ENCODE data around the gene AGTR1.

AGTR1 gene

DNA sequence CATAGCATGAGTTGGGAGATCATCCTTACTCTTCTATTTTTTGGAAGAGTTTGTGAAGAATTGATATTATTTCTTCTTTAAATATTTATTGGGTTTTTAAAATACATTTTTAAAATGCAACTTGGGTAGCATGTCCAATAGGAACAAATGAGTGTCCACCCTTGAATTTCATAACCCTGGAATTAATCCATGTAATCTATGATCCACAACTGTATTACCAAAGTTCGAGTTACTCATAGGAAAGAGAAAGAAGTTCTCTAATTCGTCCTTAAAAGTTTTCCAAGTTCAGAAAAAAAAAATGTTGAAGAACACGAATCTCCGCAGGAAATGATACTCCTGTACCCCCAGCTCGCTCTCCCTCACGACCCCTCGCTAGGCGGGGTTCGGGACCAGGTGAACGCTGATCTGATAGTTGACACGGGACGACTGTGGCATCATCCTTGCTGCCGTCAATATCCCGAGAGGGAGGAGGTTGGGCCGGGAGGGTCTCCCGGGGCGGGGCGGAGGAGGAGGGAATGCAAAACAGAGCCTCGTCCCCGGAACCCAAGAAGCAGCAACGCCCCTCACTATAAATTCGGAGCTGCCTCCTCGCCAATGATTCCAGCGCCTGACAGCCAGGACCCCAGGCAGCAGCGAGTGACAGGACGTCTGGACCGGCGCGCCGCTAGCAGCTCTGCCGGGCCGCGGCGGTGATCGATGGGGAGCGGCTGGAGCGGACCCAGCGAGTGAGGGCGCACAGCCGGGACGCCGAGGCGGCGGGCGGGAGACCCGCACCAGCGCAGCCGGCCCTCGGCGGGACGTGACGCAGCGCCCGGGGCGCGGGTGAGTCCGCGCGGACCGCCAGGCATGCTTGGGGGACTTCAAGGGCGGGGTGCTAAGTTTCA, at the start of gene AGTR1:
Gene AGTR1 (plus strand): TSS at position 598 of the 884 bp plus-strand sequence. CDS start 43,133 bp downstream, outside the sequence.
- peak; percentile 40 for DNase-seq (ENCODE audit: low spot score)

DNA sequence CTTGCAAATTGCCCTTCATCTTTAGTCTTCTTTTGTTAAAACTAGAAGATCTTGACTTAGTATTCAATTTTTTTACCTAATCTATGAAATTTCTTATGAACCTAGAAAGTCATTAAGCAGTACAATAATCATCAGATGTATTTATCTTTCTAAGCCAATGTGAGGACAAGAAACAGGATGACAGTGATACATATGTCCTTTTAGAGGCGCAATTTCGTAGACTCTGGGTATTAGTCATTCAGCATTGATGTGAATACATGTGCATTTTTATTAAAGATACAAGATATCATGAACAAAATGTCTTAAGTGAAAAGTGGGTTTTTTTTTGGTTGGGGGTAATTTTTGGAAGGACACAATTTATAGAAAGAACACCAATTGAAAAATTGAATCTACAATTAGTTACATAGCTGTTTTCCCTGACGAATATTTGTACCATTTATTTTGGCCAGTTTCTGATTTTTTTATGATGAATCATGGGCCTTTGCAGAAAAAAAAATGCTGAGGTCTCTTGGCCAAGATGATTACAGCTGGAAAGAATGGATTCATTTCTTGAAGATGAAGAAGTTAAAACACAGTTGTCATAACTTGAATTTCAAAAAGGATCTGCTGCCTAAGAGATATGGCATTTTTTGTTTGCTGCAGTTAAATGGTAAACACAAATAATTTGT, 48.9 kb upstream of the AGTR1 start:
- DNase-seq (ENCODE audit: low spot score), result peak; percentile 28

DNA sequence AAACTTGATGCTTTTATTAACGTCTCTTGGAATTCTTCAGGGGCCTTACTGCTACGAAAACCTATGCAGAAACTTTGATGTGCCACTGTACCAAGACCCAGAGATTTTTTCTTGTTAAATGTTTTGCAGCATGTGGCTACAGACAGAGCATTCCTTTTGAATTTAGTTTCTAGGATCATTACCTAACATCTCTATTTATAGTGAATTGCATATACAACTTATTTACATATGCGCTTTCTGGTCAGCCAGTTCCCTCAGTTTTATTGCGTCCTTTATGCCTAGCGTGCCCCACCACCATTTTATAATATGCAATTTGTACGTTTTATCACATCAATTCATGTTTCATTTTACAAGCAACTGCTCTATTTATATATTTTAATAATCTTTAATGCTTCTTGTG, 46.2 kb upstream of the AGTR1 start:
- no peak for DNase-seq (ENCODE audit: low spot score)

DNA sequence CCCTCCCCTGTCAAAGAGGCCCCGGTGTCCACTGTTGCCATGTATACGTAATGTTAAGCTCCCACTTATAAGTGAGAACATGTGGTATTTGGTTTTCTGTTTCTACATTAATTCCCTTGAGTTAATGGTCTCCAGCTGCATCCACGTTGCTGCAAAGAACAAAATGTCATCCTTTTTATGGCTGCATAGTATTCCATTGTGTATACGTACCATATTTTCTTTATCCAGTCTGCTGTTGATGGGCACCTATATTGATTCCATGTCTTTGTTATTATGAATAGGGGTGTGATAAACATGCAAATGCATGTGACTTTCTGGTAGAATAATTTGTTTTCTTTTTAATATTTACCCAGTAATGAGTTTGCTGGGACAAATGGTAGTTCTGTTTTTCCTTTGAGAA, 43.3 kb upstream of the AGTR1 start:
- no peak for DNase-seq (ENCODE audit: low spot score)

DNA sequence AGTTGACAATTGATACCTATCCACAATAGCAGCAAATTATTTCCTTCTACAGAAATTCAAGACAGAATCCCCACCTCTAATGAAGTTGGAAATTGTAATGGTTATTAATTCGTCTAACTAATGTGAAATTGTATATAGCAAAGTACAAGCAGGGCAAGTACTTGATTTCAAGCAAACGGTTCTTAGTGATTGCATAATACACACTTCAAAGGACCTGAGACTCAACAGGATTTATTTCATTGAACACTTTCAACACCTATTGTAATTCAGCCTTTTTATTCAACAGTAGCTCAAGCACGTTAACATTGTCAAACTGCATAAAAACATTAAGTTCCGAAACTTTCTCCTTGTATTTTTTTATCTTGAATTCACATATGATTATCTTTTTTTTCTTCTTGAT, 40.2 kb upstream of the AGTR1 start:
- DNase-seq (ENCODE audit: low spot score), result no peak

DNA sequence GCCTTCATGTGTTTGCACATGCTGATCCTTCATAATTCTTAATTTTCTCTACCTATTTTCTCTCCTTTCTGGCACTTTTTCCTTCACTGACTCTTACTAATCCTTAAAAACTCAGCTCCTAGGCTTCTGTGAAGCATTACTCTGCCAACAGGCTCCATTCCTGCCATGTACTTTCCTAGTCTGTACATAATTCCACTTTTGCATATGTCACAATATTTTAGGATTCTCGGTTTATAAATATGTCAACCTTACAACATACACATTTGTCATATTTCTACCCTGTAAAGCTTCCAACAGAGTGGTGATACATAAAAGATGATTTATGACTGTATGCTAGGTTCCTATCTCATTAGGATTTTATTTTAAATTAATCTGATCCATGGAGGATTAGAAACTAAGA, 38.2 kb upstream of the AGTR1 start:
- no peak for DNase-seq (ENCODE audit: low spot score)

DNA sequence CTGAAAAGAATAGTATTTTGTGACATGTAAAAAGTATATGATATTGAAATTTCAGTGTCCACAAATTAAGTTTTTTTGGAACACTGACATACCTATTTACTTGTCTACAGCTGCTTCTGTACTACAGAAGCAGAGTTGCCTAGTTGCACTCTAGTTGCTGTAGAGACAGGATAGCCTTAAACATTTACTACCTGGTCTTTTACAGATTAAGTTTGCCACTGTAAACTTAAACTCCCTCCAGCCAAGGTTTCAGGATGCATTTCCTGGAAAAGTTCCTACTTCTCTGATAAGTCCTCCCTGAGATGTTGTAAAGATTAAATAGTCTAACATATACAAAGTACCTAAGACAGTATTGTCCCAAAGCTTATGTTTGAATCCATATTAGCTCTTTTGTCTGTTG, 17.4 kb upstream of the AGTR1 start:
- no peak for DNase-seq (ENCODE audit: low spot score)

DNA sequence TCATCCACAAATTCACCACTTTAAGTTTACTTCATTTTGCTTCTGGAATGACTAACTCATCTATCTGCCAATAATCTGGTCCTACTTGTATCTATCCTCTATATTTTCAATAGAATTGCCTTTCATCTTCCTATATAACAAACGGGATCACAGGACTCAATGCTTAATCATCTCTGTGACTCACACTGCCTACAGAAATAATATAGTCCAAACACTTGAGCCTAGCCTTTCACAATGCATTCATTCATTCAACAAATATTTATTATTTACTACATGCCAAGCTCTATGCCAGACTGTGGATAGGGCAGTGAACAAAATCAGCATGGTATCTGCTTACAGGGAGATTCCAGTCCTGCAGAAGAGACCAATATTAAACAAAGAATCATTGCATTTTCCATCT, 16.6 kb upstream of the AGTR1 start:
- DNase-seq (ENCODE audit: low spot score), result no peak

DNA sequence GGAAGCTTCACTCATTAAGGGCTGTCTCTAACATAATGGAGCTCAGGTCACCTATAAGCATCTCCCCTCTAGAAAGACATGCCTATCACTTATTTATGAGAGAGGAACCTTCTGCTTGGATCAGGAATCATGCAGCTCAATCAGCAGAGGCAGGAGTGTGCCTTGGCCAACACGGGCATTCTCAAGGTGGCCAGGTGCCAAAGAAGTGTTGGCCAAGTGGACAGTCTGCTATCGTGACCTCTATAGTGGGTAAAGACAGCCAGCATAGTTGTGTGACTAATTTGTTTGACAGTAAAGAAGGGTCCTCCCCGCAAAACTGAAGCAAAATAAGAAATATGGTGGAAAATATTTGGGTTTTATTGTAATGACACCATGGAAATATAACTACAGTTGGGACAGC, 14.7 kb upstream of the AGTR1 start:
- DNase-seq (ENCODE audit: low spot score), result no peak

DNA sequence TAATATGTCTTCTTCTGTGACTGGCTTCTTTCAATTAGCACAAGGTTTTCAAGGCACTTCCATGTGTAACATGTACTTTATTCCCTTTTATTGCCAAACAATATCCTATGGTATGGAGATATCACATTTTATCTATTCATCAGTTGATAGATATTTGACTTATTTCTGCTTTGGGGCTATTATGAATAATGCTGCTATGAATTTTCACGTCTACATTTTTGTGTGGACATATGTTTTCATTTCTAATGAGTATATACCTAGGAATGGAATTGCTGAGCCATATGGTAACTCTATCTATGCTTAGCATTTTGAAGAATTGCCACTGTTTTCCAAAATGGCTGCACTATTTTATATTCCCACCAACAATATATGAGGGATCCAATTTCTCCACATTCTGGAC, 3.6 kb upstream of the AGTR1 start:
- DNase-seq (ENCODE audit: low spot score), result no peak

DNA sequence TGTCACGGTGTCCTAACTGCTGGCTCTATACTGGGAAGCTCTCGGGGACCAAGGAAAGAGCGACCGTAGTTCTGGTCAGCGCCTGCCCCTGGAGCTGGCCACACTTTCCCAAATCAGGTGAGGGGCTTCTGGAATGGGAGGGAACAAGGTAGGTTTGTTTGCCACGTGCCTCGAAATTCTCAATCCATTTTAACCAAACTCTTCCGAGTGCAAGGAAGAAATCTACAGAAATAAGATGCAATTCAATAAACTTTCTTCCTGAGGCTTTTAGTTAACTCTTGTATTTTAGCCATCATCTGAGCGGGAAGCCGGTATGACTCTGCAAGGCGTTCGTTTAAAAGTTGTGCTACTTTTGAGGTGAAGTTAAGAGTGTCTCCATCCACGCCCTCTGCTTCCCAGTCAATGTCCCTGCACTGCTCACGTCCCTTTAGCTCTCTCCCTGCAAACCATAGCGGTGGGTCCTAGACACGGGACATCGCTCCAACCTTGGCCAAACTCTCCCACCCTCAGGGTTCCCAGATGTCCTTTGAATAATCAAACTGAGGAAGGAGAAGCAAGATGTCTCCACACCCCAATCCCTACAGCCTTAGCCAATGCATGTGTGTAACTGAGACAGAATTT, 597 bp downstream of the AGTR1 start:
- no peak for DNase-seq (ENCODE audit: low spot score)

DNA sequence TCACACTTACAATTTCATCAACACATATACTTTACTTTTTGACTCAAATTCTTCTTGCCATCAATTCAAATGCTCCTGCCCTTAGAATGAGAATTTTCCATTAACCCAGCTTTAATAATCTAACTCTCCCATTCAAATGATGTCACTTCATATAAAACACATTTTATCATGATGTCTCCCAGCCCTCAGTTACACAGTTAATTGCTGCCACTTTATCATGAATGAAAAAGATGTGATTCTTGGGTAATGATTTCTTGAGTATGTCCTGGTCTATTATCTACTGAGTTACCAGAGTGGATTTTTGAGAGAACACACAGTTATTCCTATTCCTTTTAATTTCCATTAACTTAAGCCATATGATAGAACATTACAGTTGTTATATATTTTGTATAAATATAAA, 7.6 kb downstream of the AGTR1 start:
- DNase-seq (ENCODE audit: low spot score), result no peak

DNA sequence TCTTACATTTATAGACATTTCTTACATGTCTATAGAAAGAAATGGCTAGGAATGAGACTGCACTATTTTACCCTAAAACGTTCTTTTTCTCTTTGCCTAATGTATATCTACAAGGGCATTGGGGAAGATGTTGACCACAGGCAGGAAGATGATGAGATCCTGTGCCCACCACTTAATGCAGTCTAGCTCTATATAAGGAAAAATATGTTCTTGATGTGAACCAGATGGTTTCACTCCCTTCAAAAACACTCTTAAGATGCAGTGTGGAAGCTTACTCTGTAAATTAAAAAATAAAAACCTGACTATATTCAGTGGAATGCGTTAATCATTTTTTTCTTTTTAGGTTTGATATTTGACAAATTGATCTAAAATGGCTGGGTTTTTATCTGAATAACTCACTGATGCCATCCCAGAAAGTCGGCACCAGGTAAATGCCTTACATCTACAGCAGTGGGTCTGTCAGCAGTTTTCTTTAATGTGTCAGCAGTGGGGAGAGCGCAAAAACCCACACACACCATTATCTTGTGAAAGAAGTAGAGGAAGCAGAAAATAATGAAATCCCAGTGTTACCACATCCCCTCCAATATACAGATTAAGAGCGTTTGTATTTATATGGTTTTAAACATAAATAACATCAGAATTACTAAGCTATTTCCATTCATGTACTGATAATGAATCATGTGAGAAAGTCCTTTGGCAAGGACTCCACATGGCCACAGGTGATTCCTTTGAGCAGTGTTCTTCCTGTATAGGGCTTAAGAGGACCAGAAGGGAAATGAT, 10.1 kb downstream of the AGTR1 start:
- no peak for DNase-seq (ENCODE audit: low spot score)

DNA sequence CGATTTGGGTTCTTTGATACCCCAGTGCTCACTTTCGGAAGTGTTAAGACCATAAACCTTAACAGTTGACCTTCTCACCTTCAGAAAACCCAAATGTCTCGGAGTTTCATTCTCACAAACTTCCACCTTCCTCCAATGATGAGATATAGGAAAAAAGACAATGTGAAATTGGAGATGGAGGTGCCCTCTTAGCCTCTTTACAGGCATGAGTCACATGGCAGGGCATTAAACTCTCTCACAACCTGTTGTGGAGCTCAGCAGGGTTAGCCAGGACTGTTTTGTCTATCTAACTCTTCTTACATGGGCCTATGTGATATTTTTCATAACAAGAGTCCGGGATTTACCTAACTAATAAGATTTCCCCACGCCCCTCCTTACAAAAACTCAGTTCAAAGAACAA, 10.7 kb downstream of the AGTR1 start:
- DNase-seq (ENCODE audit: low spot score), result no peak

DNA sequence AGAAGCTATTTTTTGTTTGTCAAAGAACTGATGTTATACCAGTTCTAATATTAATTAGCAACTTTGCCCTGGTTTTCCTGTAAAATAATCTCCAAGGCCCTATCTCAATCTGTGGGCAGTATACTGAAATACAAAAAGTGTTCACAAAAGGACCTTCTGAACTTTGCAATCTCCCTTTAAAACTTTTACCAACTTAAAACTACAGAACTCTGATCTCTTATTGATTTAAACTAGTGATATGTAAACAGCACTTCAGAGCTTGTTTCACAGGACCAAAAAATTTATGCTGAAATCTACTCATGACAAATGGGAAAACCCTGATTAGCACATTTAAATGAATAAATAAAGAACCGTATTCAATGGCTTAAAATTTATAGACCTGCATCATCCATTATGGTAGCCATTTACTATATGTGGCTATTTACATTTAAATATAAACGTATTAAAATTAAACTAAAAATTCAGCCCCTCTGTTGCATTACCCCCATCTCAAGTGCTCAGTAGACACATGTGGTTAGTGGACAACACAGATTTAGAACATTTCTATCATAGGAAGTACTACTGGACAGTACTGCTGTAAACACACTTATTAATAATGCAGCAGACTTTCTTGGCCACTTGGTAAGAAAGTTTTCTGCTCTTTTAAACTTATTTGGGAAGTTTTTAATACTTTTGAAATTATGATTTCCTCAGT, 12.0 kb downstream of the AGTR1 start:
- DNase-seq (ENCODE audit: low spot score), result no peak

DNA sequence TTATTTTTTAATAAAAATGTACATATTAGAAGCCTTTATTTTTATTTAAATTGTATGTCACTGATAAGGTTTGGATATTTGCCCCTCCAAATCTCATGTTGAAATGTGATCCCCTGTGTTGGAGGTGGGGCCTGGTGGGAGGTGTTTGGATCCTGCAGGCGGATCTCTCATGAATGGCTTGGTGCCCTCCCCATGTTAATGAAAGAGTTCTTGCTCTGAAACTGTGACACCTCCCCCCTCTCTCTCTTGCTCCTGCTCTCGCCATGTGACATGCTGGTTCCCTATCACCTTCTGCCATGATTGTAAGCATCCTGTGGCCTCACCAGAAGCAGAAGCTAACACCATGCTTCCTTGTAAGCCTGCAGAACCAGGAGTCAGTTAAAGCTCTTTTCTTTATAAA, 13.0 kb downstream of the AGTR1 start:
- no peak for DNase-seq (ENCODE audit: low spot score)

DNA sequence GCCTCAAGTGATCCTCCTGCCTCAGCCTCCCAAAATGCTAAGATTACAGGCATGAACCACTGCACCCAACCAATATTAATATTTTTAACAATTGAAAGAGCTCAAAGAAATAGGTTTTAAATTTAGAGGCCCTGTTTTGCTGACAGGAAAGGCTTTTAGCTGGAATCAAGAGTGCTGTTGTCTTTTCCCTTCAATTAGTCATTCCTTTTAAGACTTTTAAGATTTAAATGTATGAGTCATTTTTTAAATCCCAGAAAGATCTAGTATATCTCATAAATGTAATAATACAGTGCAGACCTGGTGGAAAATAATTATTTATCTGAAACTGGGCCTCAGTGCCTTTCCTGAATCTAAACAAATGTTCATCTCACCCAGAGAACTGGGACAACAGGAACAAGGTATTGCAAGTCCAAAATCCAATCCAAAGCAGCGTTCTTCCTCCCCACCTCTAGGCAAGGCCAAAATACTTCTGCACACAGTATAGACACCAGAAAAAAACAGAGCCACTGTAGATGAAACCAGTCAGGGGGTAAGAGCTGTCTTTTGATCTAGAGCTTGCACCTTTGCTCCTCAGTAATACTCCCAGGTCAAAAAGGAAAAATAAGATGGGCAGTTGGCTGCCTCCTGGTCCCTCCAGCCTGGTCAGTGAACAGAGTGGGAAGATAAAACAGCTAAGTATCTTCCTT, 14.4 kb downstream of the AGTR1 start:
- no peak for DNase-seq (ENCODE audit: low spot score)

DNA sequence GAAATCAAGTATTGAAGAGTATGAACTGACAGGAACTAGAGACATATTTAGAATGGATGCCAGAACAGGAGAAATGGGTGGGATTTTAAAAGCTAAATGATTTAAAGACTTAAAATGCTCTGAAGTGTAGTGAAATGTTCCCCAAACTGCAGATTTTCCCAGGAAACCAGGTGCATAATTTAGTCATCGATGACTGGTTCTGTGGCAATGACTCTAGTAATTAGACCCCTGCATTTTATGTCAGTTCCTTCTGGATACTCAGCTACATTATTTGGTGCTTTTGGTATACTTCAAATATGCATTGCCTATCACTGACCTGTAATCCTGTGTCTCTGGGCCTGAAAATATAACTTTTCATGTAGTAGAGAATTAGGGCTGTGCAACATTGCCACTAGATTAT, 16.8 kb downstream of the AGTR1 start:
- DNase-seq (ENCODE audit: low spot score), result no peak

DNA sequence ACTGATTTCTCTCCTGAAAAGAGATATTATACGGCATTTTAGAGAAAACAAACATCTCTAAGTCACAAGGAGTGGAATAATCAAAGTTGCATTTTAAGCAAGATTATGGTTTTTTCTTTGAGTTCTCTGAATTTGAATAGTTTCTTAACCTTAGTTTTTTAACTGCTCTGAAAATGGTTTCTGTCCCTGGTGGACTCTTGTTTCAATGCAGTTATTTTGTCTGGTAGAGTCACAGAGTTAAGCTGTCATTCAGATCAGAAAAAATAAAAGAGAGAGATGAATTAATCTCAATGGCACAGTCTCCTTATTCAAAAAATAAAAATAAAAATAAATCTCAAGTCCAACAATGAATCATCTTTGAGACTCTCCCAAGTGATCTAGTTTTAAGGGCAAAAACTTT, 19.0 kb downstream of the AGTR1 start:
- no peak for DNase-seq (ENCODE audit: low spot score)

DNA sequence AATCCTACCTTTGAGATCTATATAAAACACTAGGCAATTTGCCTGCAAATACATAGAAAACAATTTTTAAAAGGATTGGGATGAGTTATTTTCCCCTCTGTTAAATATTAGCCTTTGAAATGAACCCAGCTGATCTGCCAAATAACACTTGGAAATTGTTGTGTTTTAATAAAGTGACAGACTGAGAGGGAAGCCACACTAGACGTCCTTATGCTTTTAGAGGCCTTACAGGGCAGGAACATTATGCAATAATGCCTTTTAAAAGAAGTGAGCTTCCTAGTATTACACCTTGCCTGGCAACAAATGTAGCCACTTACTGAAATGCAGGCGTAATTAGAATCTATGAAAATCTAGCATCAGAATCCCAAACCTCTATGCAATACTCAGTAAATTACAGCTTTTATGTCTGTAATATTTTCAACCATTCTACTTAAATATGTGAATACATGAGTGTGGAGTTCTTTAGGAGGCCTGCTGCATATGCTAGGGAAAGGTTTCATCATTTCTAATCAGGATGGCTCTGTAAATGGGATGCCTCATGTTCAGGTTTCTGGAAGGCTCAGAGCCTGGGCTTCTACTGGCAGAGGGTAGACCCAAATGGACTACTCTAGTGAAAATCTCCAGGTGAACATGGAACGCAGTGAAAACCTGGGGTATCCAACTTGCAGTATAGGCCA, 20.3 kb downstream of the AGTR1 start:
- no peak for DNase-seq (ENCODE audit: low spot score)

All from AG08396 (cell line).